Superior temporal gyrus (tissue), 1 donor: ENCODE measurements around the gene LGALS12.
"Not testable (repeated sequence)": the region's sequence is repeated elsewhere in the genome, so short reads cannot be mapped to it uniquely, and the experiment has no call there.

Experiments used
- DNase-seq: peaks from one replicate; pipeline ENCODE4 v3.0.0-alpha.2; 2016; ENCODE audit errors: extremely low spot score

LGALS12 gene

DNA sequence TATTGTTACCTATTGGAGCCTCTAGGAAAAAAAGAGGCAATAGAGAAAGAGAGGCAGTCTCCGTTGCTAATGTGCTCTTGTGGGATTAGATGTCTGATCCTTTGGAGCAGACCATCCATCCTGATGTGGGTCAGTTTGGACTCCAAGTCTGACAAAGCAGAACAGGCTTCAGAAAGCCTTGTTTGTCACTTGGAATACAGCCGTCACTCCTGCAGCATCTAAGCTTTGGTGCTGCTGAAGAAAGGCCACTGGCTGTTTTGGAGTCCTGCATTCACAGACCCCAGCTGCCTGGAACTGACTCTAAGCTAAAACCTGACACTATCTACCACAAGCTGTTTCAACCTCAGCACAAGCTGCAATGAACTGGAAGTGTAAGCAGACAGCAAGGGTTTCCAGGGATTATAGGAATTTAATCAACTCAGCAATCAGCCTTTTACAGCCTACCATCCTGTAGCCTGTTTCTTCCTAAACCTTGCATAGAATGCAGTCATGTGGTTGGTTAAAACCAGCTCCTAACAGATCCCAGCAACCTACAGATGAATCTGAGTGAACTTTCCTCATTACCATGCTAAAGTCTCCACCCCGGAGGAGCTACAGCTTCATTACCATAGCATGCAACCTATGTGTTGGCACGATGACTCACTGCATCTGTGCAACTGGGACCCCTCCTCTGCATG lies 27.1 kb downstream of the LGALS12 start:
- DNase-seq: peak; percentile 71

DNA sequence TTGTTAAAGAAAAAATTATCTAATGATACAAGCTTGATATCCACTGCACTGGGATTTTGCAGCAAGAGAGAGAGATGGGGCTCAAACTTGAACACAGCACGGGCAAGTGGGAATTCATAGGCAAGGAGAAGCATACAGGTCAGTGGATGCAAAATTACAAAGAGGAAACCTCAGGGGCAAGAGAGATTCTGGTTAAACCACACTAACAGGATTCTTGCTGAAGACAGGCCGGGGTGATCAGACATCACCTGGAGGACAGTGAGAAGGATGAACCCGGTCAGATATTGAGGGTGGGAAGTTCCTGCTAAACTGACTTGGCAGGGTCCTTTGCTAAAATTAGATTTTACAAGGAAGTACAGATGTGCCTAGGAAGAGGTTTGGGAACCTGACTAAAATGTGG lies 28.2 kb downstream of the LGALS12 start:
- no peak for DNase-seq

DNA sequence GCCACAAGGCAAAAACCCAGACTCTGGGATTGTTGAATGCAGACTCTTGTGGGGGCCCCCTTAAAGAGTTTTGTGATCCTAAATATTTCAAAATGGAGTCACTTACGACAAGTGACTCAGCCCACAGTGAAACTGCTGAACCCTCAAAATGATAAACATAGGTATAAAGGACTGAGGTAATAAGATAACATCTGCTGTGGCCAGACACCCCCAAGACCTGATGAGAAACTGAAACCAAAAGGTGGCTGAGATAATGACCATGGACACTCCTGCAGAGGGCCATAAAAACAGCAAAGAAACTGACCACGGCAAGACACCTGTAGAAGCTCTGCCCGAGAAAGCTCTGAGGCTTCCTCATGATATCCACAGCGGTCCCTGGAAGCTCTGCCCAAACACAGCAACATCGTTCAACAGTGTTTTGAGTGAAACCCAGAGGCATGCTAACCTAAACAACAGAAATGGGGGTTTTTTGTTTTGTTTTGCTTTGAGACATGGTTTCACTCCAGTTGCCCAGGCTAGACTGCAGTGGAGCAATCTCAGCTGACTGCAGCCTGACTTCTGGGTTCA lies 29.1 kb downstream of the LGALS12 start:
- no peak for DNase-seq

DNA sequence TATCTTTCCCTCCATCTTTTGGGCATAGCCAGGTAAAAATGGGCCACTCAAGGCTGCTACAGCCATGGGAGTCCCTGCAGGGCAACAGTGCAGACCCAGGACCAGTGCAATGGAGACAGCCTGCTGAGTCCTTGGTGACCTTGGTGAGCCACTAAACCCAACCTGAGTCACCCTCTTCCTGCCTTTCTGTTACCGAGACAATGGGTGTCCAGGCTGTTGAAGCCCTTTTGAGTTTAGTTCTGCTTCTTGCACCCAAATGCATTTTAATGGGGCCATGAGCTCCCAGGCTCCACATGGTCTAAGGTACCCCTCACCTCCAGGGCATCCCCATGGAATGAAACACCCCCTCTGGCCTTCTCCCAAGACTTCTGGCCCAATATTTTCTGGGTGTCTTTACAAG lies 29.9 kb downstream of the LGALS12 start:
- DNase-seq: no peak

DNA sequence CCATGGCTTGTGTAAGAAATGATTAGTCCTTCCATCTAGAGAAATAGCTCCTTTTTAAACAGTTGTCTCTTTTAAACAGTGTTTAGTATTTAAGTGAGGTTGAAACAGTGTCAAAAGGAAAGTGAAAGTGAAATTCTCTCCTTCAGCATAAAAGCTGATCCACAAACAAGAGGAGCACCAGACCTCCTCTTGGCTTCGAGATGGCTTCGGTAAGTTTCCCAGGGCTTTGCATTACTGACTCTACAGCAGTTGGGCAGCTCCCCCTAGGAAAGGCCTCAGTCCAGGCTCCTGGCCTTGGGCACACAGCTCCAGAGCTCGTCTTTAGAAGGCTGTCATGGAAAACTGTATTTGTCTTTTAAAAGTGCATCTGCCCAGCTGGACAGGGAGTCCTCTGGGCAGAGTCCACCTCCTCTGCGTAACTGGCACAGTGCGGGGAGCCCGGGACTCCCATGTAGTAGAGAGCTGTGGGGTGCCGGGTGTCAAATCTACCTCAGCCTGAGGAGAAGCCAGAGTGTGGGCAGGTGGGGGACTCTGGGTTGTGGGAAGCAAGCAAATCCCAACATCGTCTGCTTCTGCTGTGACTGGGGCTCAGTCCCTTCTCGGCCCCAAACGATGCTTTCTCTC lies 30.9 kb downstream of the LGALS12 start, which contains the start of gene PLAAT4:
Gene PLAAT4, plus strand, starts transcription at position 140 of the 624 bp plus-strand sequence. Its CDS starts 61 bp downstream, at position 201.
- peak; percentile 86 for DNase-seq

DNA sequence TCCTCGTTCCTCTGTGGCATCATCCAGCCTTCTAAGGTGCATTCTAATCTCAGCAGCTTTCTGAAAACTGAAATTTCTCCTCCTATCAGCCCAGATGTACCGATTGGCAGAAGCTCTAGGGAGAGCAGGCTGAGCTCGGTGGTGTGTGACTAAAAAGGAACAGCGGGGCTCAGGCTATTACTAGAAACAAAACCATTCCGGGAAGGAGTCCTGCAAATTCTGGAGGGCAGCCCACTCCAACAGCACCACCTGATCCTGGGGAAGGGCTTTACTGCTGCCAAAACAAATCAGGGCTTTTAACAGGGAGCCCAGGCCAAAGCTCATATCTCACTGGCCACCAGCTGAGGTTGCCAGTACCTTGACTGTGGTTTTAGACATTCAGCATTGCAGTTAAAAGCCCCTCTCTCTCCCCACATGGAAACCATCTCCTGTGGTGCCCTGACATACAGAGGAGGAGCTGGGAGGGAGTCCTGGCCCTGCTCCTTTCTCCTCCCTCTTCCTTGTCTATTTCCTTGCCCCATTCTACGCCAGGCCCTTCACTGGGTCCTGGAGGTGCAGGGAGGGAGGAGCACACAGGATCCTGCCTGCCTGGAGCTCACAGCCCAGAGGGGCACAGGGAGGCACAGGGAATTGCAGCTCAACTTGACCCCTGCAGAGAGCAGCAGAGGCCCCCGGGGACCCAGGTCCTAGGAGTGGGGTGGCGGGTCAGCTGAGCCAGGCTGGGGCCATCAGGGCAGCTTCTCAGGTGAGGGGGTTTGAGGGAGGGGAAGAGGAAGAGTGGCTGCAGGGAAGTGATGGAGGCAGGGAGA lies 31.6 kb downstream of the LGALS12 start:
- DNase-seq: peak; percentile 83

DNA sequence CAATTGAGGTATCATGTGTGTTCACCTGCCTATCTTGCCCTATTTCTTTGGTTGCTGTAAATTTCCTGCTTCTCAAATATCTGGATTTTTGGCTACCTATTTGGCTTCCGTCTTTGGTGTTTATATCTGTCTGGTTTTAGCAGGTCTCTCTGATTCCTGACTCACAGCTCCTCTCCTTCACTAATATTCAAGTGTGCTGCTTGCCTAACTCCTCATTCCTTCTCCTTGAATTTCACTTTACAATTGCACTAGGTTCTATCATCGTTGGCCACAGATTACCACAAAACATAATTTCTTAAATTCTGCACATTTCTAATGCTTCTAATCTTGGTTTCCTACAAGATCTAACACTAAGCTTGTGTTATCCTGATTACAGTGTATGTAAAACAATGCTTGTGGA lies 36.6 kb downstream of the LGALS12 start:
- DNase-seq: not testable (repeated sequence)

DNA sequence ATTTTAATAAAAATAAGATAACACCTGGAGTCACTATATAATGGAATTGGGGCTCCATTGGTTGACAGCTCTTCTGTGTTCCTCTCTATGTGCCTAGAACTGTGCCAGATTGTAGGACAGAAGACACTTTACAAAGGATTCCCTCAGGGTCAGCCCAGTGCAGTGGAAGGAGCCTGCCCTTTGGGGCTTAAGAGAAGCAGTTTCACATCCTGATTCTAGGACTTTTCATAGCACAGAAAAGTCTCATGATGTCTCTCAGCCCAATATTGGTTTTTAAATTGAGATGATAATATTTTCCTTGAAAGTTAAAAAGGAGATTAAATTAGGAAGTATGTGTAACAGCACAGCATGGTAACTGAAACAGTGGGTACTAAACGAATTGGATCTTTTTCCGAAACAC lies 37.8 kb downstream of the LGALS12 start:
- no peak for DNase-seq

DNA sequence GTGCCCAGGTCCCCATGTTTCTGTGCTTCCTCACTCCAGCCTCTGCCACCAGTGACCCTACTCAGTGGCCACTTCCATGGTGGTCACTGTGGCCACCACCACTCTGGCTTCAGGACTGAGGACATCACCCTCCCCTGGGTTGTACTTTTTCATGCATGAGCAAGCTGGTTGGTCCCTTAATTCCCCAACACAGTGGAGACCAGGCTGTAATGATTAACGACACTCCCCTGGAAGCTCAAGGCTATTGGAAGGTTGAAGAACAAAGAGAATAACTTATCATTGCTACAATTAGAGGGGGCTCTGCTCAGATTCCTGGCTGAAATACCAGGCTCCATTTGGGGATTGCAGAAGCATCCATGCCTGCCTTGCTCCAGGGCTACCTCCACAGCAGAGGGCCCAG lies 41.2 kb downstream of the LGALS12 start:
- DNase-seq: no peak

DNA sequence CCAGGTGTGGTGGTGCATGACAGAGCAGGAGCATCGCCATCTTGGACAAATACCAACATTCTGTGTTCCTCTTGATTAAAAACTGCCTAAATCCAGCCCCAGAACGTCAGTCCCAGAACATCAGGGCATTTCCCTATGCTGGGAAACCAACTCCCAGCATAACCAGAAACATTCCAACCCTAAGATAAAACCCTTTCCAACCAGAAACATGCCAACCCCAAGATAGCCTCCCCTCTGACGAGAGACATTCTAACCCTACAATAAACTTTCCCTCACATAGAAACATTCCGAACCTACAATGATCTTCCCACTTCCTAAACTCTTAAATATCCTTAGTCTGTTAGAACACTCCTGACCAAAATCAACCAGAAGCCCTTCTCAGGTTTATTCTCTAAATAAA lies 42.3 kb downstream of the LGALS12 start:
- no peak for DNase-seq

DNA sequence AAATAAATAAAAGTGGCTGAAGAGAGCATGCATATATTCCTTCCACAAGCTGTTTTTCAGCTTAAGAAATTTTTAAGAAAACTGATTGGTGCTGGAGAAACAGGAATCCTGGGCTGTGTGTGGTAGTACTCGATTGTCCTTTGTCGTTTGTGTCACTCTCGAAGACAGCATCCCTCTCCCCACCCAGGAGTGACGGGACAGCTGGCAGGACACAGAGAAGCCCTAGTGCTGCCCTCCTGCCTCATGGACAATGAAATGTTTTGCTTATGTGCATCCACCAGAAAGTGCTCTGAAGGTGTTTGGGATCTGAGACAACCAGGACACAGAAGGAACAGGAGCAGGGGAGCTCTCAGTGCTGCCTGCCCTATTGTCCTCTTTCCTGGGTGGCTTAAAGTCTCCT lies 43.5 kb downstream of the LGALS12 start:
- DNase-seq: peak; percentile 58

DNA sequence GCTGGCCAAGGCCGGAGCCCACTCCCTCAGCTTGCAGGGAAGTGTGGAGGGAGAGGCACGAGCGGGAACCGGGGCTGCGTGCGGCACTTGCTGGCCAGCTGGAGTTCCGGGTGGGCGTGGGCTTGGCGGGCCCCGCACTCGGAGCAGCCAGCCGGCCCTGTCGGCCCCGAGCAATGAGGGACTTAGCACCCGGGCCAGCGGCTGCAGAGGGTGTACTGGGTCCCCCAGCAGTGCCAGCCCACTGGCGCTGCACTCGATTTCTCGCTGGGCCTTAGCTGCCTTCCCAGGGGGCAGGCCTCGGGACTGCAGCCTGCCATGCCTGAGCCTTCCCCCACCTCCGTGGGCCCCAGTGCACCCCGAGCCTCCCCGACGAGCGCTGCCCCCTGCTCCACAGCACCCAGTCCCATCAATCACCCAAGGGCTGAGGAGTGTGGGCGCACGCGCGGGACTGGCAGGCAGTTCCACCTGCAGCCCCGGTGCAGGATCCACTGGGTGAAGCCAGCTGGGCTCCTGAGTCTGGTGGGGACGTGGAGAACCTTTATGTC lies 44.3 kb downstream of the LGALS12 start:
- DNase-seq: not testable (repeated sequence)

DNA sequence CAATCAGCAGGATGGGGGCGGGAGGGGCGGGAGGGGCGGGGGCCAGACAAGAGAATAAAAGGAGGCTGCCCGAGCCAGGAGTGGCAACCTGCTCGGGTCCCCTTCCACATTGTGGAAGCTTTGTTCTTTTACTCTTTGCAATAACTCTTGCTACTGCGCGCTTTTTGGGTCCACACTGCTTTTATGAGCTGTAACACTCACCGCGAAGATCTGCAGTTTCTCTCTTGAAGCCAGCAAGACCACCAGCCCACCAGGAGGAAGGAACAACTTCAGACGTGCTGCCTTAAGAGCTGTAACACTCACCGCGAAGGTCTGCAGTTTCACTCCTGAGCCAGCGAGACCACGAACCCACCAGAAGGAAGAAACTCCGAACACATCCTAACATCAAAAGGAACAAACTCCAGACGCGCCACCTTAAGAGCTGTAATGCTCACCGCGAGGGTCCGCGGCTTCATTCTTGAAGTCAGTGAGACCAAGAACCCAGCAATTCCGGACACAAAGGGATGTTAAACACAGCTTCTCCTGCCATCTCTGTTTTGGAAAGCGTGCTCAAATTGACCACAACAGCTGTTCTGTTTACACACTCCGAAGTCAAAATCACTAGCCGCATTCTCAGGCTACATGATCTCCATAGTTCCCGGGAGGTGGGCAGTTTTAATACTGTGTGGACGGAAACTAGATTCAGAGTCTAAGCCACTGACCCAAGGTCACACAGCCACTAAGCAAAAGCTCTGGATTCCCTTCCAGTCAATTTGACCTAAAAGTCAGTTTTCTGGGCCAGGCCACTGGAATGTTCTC lies 45.4 kb downstream of the LGALS12 start:
- peak; percentile 4 for DNase-seq

DNA sequence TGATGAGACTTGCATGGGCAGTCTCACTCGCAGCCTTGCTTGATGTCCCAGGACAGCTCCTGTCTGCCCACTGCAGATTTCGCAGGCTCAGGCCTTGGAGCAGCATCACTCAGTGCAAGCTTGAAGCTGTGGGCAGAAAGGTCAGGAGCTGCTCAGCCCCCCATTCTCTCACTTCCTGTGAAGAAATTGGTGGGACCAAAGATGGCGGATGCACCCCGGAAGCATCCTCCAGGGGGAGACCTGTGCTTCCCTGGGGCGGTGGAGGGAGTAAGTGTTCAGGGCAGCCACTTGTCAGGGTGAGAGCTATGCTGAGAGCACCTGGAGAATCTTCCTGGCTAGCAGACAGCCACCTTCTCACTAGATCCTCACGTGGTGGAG lies 46.0 kb downstream of the LGALS12 start:
- no peak for DNase-seq

DNA sequence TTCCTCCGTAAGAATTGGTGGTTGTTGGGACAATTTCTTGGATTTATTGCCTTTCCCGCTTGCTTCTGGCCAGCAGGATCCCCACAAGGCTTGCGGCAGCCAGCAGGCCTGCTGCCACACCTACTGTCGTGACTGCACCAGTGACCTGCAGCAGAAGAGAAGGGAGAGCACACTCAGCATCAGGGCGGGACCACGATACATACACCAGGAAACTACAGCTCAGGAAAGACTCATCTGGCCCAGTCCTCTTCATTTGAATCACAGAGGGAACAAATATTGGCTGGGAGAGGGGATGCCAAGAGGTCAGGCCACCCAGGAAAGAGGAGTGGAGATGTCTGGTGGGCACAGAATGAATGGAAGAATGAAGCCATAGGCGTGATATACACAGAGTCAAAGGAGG lies 47.0 kb downstream of the LGALS12 start:
- no peak for DNase-seq

DNA sequence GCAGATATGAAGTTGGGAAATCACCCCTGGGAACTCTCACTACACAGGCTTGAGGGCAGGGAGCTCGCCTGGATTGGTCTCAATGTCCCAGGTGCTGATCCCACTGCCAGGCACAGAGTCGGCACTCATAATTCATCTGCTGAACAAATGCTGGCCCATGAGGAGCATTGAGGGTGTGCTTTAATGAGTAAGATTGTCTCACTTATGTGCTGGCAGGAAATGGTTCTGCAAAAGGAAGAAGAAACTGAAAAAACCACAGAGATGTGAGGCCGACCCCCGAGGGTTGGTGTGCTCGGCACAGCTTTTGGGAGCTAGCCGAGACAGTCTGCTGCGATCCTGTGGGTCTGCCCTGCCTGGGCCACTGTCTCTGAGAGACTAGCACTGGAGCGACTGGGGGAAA lies 47.9 kb downstream of the LGALS12 start:
- peak; percentile 6 for DNase-seq

DNA sequence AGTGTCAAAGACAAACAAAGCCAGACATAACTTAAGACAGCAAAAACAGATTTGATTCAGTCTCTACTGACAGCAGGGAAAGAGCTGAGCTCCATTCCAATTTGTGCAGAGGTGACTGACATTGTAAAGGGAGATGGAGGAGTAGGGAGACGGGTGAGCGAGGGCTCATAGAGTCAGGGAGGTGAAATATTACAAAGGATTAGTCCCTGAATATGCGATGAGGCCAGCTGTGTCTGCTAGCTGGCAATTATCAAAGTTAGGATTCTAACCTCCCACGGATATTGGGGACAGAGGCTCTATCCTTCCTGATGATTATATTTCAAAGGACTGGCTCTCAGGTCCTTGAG lies 49.0 kb downstream of the LGALS12 start:
- peak; percentile 9 for DNase-seq

DNA sequence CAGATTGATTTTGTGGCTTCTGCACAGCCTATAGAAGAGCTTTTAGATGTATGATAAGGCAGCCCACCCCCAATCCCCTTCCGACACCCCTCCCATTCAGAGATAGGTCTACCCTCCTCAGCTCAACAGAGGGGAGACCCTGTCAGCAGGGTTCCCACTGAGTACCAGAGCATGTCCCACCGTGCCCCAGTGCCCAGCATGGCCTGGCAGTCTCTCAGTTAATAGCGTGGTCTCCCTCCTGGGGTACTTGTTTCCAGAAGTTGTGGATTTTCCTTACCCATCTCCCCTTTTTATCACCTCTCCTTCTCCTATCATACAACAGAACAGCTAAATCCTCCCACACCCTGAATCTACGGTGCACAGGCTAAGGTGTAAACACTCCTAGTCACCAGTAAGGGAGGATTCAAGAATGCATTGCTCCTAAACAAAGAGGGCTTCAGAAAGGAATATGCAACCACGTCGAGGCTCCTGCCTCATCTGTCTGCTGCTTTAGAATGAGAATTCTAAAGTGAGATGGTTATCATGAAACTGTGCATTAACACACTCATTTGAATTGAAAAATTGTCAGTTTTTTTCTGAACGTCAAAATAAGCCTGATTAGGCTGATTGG lies 50.6 kb downstream of the LGALS12 start:
- peak; percentile 6 for DNase-seq

DNA sequence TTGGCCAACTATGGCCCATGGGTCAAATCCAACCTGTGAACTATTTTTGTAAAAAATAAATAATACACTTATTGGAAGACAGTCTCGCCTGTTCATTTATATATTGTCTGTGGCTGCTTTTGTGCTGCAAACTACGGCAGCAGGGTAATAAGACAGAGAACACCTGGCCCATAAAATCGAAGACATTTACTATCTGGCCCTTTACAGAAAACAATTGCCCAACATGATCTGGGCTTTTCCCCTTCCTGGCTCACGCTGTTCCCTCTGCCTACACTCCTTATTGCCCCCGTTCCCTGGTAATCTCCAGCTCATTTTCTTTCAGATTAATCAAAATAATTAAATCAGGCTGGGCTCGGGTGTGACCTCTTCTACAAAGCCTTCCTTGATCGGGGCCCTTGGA lies 51.7 kb downstream of the LGALS12 start:
- DNase-seq: no peak

DNA sequence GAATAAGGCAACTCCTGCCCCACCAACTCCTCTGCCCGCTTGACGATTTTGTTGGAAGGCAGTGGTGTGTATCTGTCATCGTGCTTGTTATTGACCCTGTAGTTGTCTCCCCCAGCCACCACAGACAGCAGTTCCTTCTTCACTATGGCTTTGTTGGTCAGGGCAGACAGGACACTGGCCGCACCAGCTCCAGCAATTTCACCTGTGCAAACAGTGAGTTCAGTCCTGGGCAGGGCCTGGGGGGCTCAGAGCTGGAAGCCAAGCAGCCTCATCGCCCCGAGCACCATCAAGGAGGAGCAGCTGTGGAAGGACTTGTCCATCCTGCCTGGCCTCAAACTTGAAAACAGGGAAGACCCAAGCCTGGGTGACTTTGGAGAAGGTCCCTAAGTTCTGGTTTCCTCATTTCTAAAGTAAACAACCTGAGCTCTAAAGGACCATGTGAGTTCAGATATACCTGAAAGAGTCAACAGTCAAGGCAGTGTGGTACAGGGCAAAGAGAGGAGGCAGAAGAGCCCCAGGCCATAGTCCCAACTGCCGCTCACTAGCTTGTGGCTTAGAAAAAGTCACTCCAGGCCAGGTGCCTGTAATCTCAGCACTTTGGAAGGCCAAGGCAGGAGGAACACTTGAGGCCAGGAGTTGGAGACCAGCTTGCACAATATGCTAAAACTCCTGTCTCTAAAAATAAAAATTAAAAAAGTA lies 52.7 kb downstream of the LGALS12 start:
- no peak for DNase-seq
